ENCODE data around the gene PTCSC3. TPM values are rescaled to one million over a fixed set of nuclear protein-coding genes. Genes with fewer than 3 reads are reported as not detected.

PTCSC3 gene
- total RNA-seq (2014; rRNA removed; shearing (Covaris generic)) = not detected in 2 replicates

DNA sequence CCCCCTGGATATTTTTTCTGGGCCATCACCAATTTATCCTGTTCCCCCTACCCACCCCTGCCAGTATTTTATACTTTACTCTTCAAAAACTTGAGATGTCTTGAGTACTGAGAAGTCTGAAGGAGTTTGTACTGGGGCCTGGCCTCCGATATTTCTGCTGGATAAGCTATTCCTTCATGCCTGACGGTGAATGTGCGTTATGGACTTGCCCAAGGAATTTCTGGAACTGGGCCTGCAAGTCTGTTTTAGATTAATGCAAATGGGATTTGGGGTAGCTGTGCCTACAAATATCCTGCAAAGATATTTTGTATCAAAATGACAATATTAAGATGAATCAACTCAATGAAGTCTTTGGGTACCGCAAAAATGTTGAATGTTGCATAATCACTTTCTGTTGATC lies at the start of gene PTCSC3:
PTCSC3 (minus strand) TSS at position 199 of the 400 bp plus-strand sequence.
- no peak for DNase-seq (ENCODE audit: low spot score)
- in situ Hi-C loops (cut with HindIII; ENCODE audit: low sequenced_read_pairs) = no loop called here

DNA sequence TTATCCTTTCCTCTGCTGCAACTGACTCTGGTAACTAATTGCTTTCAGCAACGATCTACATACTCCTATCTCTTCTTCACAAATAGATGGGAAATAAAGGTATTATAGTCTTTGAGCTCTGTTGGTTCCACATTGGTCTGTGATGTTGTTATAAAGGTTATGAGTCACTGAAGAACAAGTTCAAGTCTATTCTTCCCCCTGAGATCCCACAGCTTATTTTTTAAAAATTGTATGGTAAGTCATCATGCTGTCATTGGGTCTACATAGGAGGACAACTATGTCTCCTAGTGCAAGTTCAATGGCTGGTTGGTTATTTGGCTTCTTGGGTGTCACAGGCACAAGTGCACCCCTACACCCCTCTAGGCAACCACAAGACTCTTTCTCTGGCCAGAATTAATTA lies 49.6 kb upstream of the PTCSC3 start:
- DNase-seq (ENCODE audit: low spot score) = no peak
- in situ Hi-C loops (cut with HindIII; ENCODE audit: low sequenced_read_pairs) = no loop called here

DNA sequence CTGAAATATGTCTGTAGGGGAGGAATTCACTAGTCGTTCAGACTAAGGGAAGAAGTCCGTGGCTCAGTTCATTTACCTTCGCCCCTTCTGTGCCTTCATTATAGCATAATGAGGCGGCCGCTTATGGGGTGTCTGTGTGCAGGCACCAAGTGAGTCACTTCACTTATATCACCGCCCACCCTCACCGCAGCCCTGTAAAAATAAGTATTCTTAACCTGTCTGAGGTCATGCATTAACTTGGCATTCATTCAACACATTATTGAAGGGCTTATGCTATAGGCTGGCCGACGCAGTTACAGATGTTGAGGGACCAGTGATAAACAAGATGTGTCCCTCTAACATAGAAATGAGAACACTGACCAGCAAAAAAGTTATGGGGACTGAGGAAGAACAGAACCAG lies 47.7 kb upstream of the PTCSC3 start:
- in situ Hi-C loops (cut with HindIII; ENCODE audit: low sequenced_read_pairs) = no loop called here
- no peak for DNase-seq (ENCODE audit: low spot score)

DNA sequence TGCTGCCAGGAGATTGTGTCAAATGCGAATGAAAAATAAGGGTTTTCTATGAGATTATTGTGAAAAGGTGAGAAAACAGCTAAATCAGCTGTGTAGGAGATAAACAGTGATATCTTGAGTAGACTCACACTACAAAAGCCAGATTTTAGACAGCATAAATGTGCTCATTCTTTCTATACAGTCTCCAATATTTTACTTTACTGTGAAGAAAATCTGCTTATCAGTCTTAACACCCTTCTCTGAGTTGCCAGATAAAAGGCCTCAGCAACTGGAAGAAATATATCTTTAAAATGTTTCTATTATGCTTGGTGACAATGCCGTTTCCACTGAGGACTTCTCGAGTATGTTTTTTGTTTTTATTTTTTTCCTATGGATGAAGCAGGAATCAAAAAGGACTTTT lies 47.0 kb upstream of the PTCSC3 start:
- DNase-seq (ENCODE audit: low spot score) = no peak
- in situ Hi-C loops (cut with HindIII; ENCODE audit: low sequenced_read_pairs) = no loop called here

DNA sequence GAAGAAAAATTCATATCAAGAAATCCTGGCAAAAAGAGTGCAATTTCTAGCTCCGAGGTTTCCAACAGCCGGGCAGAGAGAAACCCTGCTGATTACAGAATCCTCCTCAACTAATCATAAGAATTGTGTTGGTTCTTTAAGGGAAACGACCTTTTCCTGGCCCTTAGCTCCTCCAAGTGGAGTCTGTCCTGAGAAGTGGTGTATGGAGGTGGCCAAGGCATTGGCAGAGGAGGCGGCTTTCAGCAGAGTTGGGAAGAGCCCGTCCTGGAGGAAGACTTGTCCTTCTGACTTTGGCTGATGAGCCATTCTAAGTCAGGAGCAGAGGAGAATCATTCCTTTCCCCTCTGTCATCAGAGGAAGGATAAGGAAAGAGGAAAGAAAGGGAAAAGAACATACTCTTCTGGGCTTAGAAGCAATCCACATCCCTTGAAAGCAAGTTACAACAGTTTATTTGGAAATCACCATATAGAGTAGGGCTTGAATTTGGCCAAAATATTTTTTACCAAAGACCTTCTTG lies 46.5 kb upstream of the PTCSC3 start:
- in situ Hi-C loops (cut with HindIII; ENCODE audit: low sequenced_read_pairs) = no loop called here
- no peak for DNase-seq (ENCODE audit: low spot score)

DNA sequence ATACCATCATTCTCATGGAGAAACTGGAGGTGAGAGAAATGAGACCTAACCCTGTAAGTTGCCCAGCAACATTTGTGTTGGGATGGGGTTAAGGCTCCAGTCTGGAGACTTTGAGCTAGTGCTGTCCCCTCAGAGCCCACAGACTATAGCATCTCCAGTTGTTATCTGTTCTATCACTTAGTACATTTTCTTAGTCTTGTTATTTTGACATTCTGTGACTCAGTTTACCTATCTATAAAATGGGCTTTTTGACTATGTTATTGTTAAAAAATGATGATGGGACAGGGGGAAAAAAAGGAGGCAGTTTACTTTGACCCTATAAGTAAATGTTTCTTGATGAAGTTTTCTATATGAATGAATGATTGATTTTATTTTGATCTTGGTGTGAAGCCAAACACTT lies 45.8 kb upstream of the PTCSC3 start:
- in situ Hi-C loops (cut with HindIII; ENCODE audit: low sequenced_read_pairs) = no loop called here

DNA sequence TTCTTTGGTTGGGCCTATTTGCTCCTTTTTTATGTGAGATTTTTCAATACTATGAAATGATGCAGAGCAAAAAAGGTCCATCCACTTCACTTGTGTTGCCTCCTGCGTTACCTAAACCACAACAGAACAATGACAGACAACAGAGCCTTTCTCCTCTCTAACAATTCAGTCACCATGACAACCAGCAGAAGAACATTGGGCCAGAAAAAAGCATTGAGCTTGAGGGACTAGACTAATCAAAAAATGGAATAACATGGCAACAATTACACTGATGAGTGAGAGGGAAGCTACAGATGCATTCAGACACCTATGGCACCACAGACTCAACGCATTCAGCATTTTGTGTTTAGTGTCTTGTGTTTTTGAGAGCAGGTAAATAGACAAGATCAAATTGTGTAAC lies 44.6 kb upstream of the PTCSC3 start:
- in situ Hi-C loops (cut with HindIII; ENCODE audit: low sequenced_read_pairs) = no loop called here
- DNase-seq (ENCODE audit: low spot score) = no peak

More for the DNA sequence above, 45.8 kb upstream of the PTCSC3 start:
- no peak for DNase-seq (ENCODE audit: low spot score)

DNA sequence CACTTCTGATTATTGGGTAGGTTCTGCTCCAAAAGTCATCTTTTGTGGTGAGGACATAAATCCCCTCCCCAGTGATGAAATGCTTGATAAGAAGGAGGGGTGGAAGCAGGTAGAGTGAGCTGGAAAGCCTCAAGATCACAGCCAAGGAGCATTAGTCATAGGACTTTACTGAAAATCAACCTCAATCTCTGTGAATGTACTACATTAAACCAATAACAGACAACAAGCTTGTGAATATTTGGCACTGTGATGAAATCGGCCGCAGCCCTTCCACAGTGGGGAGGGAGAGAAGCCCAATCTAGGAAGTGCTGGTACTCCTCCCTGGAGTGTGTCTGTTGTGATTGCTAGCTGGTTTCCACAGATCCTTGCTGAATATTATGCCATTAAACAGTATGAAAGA lies 41.2 kb upstream of the PTCSC3 start:
- DNase-seq (ENCODE audit: low spot score) = no peak
- in situ Hi-C loops (cut with HindIII; ENCODE audit: low sequenced_read_pairs) = no loop called here

DNA sequence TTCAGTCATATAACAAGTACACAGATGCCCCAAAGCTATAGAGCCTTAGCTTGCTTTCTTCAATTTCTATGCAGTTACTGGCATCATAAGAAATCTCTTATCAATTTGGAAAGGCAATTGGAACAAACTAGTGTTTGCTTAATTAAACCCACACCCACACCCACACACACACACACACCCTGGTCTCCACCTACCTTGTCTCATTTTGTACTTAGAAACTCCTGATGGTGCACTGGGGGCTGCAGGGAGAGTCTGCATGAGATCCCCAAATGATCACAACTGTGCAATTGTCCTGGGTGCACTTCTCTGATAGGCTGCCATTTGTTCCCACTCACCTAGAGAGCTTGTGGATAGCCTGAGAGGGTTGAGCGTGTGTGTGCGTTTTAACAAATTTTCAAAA lies 40.5 kb upstream of the PTCSC3 start:
- in situ Hi-C loops (cut with HindIII; ENCODE audit: low sequenced_read_pairs) = no loop called here
- DNase-seq (ENCODE audit: low spot score) = no peak

DNA sequence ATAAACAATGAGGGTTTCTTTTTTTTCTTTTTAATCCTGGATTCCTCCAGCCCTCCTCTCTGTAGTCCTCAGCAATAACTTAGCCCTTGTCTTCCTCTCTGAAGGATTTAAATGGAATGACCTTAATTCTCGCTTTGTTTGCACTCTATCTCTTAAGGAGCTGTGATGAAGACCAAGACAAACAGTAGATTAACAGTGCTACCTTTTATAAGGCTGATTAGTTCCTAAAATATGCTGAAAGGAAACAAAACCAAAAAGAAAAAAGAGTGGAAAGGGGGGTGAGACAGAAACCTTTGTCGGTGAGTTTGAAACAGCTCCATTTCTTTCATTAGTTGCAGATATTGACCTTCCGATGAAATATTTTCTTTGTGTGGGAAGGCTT lies 38.7 kb upstream of the PTCSC3 start:
- no peak for DNase-seq (ENCODE audit: low spot score)
- in situ Hi-C loops (cut with HindIII; ENCODE audit: low sequenced_read_pairs) = no loop called here

DNA sequence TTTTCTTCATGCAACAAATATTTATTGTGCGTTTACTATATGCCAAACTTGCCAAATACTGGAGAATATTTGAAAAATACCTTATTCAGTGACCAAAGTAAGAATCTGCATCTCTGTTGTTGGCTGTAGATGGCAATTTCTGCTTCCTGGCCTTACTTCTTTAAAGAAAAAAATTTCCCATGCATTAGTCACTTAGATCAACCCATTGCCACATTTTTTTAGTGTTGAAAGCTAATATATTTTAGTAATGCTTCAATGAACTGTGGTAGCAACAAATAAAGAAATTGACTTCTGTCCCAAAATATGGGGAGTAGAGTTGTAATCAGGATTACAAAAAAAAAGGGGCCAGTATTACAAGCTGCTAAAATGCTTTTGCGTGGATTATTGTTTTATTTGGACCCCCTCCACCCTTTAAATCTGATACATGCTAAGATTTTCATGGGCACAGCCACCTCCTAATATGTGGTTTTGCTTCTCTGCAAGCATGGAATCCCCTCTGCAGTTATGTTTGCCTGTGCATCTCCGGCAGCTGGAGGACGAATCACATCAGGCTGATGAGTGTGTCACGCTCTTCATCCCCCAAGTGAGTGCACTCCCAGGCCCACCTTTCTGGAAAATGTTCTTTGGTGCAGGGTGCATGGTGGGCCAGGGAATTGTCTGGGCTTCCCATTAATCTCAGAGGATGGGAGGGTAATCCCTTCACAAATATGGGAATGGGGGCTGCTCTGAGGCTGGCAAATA lies 38.1 kb upstream of the PTCSC3 start:
- no peak for DNase-seq (ENCODE audit: low spot score)
- in situ Hi-C loops (cut with HindIII; ENCODE audit: low sequenced_read_pairs) = no loop called here

DNA sequence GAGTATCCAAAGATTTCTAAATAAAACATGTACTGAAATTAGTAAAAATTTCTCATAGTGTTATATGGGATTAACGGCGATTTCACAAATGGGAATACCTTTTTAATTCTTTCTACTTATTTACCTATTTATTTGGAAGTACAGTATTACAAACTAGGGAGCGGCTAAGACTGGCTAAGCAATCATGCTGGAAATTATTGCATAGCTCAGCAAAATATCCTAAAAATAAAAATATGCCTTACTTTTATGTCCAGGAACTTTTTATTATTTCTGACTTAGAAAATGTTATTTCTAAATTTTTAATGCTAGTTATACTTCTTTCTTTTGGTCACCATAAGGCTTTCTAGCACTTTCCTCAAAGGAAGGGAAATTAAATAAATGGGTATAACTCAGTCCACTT lies 36.5 kb upstream of the PTCSC3 start:
- no peak for DNase-seq (ENCODE audit: low spot score)
- in situ Hi-C loops (cut with HindIII; ENCODE audit: low sequenced_read_pairs) = no loop called here

DNA sequence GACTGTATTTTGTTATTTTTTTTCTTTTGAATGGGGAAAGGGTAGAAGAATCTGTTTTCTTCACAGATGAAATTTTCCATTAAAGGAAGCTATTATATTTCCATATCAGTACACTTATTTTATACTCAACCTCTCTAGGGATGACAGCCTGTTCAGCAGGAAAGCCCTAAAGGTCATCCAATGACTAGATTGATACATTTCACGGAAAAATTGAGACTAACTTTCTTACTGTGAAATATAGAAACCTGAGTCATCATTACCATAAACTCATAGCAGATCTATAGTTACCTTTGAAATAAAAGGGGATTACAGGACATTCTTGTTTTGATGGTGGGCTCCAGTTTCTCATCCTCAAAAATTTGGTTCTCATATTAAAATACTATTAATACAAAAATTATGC lies 36.1 kb upstream of the PTCSC3 start:
- DNase-seq (ENCODE audit: low spot score) = no peak
- in situ Hi-C loops (cut with HindIII; ENCODE audit: low sequenced_read_pairs) = no loop called here

DNA sequence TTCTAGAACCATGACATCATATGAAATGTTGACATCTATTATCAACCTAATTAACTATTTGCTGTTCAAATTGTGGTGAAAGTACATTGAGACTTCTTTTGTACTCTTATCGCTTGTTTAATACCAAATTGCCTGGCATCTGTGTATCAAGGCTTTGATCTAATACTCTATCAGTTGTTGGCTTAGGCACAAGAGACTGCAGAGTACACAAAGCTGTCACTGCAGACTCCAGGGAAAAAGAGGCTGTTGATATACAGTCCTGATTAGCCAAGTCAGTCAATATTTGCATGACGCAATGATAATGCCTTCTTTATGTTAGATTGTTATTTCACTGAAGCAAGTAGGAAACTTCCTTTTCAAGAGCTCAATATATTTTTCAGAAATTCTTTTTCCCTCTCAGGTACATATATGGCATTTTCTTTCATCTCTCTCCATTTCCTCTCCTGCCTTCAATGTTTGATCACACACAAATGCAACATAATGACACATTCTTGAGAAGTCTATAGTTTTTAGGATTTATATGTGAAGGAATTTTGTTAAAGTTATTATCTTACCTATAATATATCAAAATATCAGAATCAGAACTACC lies 32.3 kb upstream of the PTCSC3 start:
- no peak for DNase-seq (ENCODE audit: low spot score)
- in situ Hi-C loops (cut with HindIII; ENCODE audit: low sequenced_read_pairs) = no loop called here

DNA sequence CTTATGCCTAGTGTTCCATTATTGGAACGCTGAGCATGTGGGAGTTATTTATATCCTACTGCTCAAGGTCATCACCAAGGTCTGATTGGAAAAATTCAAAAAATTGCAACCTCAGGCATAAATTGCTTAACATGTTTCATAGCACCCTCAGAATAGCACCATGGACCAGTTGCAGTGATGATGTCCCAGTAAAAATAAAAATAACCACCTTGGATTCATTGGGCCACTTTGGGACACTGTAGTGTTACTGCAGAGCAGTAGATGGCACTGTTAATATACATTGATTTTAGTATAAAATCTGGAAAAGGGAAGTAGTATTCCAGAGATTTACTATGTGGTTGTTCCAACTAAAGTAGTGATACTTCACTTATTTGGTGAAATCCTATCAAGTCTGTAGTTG lies 31.0 kb upstream of the PTCSC3 start:
- peak; percentile 3 for DNase-seq (ENCODE audit: low spot score)
- in situ Hi-C loops (cut with HindIII; ENCODE audit: low sequenced_read_pairs) = no loop called here

DNA sequence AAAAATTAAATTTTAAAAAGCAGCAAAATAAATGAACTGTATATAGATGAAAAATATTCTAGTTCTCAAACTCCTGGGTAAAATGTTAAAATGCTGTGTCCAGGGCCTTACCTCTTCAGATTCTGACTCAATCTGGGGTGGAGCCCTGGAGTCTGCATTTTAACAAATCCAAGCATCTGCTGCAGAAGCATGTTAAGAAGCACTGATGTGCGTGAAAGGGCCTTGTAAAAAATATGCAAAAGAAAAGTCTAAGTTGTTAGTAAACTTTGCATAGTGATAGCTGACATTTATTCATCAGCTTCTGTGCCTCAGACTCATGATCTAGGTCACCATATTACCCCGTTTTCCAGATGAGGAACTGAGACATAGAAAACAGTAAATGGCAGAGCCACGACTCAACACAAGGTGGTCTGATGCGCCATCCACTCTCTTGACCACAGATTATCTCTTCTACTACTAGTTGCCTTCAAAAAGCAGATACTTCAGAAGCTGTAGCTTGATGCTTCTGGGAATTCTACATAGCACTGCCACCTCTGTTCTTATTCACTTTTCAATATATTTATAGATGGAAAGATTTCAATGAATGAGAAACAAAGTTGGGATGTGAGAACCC lies 28.0 kb upstream of the PTCSC3 start:
- DNase-seq (ENCODE audit: low spot score) = no peak
- in situ Hi-C loops (cut with HindIII; ENCODE audit: low sequenced_read_pairs) = no loop called here

DNA sequence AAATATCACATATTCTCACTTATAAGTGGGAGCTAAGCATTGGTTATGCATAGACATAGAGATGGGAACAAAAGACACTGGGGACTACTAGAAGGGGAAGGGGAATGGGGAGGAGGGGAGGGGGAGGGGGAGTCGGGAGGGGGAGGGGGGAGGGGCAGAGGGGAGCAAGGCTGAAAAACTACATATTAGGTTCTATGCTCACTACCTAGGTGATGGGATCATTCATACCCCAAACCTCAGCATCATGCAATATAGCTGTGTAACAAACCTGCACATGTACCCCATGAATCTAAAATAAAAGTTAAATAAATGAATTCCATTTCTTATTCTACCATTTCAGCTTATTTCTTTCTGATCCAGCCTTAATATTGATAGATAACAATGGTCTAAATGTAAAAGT lies 21.9 kb upstream of the PTCSC3 start:
- no peak for DNase-seq (ENCODE audit: low spot score)
- in situ Hi-C loops (cut with HindIII; ENCODE audit: low sequenced_read_pairs) = no loop called here

DNA sequence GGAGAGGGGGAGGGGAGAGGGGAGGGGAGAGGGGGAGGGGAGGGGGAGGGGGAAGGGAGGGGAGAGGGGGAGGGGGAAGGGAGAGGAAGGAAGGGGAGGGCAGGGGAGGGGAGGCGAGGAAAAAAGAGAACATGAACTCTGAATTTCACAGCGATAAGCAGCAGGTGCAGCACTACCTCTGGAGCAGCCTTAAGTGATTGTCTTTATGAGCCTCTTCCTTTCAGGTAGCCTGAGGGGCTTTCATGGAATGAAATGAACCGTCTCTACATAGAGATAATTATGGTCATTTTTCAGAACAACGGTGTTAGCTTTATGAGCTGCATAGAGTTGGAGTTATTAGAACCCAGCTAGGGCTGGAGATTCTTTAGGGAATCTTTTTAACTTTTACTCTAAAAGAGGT lies 18.1 kb upstream of the PTCSC3 start:
- in situ Hi-C loops (cut with HindIII; ENCODE audit: low sequenced_read_pairs) = no loop called here
- no peak for DNase-seq (ENCODE audit: low spot score)

DNA sequence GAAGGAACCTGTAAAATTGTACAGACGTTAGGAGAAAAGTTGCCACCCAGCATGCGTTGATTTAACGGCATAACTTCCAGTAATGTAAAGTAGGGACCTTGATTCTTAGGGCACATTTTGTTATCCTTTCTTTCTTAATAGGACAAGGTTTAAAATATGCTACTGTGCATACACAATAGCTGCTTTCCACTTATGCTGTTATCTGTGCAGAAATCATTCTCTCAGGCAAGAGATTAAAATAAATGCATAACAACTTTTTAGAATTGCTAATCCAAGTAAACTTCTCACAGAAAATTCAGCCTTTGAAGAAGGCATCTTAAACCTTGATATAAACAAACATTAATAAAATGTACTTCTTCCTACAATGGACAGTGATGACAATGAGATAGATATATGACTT lies 16.0 kb upstream of the PTCSC3 start:
- in situ Hi-C loops (cut with HindIII; ENCODE audit: low sequenced_read_pairs) = no loop called here

DNA sequence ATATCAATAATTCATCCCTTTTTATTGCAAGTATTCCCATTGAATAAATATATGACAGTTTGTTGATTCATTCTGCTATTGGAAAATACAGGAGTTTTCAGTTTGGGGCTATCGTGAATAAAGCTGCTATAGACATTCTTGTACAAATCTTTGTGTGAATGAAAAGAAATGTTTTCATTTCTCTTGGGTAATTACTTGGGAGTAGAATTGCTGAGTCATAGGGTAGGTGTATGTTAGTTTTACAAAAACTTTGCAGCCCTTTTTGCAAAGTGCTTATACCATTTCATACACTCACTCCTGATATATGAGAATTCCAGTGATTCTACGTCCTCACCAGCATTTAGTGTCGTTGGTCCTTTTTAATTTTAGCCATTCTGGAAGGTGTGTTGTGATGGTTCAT lies 6.9 kb upstream of the PTCSC3 start:
- DNase-seq (ENCODE audit: low spot score) = no peak
- in situ Hi-C loops (cut with HindIII; ENCODE audit: low sequenced_read_pairs) = no loop called here

More for the DNA sequence above, 16.0 kb upstream of the PTCSC3 start:
- no peak for DNase-seq (ENCODE audit: low spot score)

DNA sequence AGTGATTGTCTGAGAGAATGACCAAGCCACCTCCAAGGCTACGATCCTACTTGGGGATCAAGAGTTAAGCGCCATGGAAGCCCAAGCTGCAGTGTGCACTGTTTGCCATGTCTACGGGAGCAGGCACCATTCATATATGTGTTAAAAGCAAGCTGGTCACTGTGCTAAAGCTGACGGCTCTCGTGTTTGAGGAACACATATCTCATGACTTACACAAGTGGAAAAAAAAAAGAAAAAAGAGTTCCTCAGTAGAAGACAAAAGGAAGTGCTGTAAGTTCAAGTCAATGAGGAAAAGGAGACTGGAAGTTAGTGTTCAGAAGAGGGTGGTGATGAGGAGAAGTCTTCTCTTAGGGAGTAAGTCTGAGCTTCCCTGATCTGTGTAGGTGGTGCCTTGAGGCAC lies 4.9 kb upstream of the PTCSC3 start:
- in situ Hi-C loops (cut with HindIII; ENCODE audit: low sequenced_read_pairs) = no loop called here
- no peak for DNase-seq (ENCODE audit: low spot score)
